Loucy (cell line): ENCODE results near the gene RNFT2.

Experiments used
- CTCF ChIP-seq: fragments of 200-600 bp; sonication (generic); conservative IDR thresholded peaks from 2 replicates; pipeline ENCODE4 v1.5.1; 2014; ENCODE audit warnings: mild to moderate bottlenecking, antibody characterized with exemption, low read length
- EZH2phosphoT487 ChIP-seq: fragments of 200-600 bp; IDR thresholded peaks from 2 replicates; pipeline ENCODE4 v1.6.1; 2018; ENCODE audit warnings: antibody characterized with exemption, mild to moderate bottlenecking, moderate library complexity, borderline replicate concordance

DNA sequence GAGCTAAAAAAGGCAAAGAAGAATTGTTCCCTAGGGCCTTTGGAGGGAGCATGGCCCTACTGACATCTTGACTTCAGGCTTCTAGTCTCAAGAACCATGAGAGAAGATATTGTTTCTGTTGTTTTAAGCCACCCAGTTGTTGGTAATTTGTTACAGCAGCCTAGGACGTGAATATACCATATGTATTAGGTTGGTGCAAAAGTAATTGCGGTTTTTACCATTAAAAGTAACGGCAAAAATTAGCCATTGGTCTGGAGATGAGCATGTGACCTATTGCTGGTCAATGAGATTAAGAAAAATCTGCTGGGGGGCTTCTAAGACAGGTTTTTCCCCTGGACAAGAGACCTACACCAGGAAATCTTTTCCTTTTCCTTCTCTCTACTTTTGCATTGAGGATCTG, 152.9 kb downstream of the RNFT2 start:
- no peak for TF ChIP-seq CTCF
- TF ChIP-seq EZH2phosphoT487 = no peak
